Gastrocnemius medialis (tissue), 4 donors: ENCODE measurements around the gene SPN. TPM values are rescaled to one million over a fixed set of nuclear protein-coding genes. Genes with fewer than 3 reads are reported as not detected.

Experiments
- ATAC-seq, 2 donors: fragments of 150-250 bp; one replicate each; pipeline ENCODE4 v1.9.1; 2016
- DNase-seq, 2 donors: peaks; one replicate each; pipeline ENCODE4 v3.0.0-alpha.2; 2019
- H3K27ac ChIP-seq, 4 donors: fragments of 200-600 bp; sonication (generic); 1 replicate in 1 of 4; 2 replicates in 3 of 4; pipeline ENCODE4 v1.5.1; 2016 to 2018; ENCODE audit warnings: mild to moderate bottlenecking in 2 of 4, moderate library complexity in 1 of 4
- H3K27me3 ChIP-seq, 3 donors: fragments of 200-600 bp; sonication (generic) in 2 of 3; 1 replicate in 1 of 3; 2 replicates in 2 of 3; pipeline versions ENCODE4 v1.5.1 to v1.6.0; 2016 to 2019; ENCODE audit warnings: mild to moderate bottlenecking in 1 of 3, moderate library complexity in 1 of 3
- H3K36me3 ChIP-seq, 2 donors: fragments of 200-600 bp; sonication (generic) in 1 of 2; one replicate each; pipeline ENCODE4 v1.5.1; 2017 to 2018
- H3K4me1 ChIP-seq, 2 donors: fragments of 200-600 bp; sonication (generic) in 1 of 2; one replicate each; pipeline ENCODE4 v1.5.1; 2016 to 2017; ENCODE audit warnings: mild to moderate bottlenecking in 2 of 2
- H3K4me3 ChIP-seq, 4 donors: fragments of 200-600 bp; sonication (generic) in 3 of 4; 1 replicate in 1 of 4; 2 replicates in 3 of 4; pipeline ENCODE4 v1.5.1; 2016 to 2019; ENCODE audit warnings: mild to moderate bottlenecking in 2 of 4
- H3K9me3 ChIP-seq, 3 donors: fragments of 200-600 bp; sonication (generic) in 2 of 3; 1 replicate in 1 of 3; 2 replicates in 2 of 3; pipeline ENCODE4 v1.5.1; 2016 to 2019
- POLR2A ChIP-seq, 2 donors: fragments of 450-650 bp; IDR thresholded peaks; one replicate each; pipeline ENCODE4 v1.6.1; 2017; ENCODE audit warnings: antibody characterized with exemption in 2 of 2, mild to moderate bottlenecking in 2 of 2, moderate library complexity in 2 of 2
- in situ Hi-C, 4 donors: fragments of 200-750 bp; cut with MboI; loops; one replicate each; pipeline versions ENCODE4 v1.15.0 to v1.8.0; 2017; ENCODE audit warnings: low sequenced_read_pairs in 4 of 4
- intact Hi-C: fragments of 100-400 bp; cut with DNase I; formaldehyde crosslinking; loops from one replicate; pipeline ENCODE4 v1.15.1; 2023; ENCODE audit warnings: low total_unique reads
- total RNA-seq, 4 donors: library from RNA; depleted of rRNA; stranded (reverse); fragments of >200 nt; gene quantifications; one replicate each; pipeline versions ENCODE4 v1.1.0 to v1.2.3, GENCODE V29; 2016
- TF ChIP-seq, protein P1 (sequence below), 5 experiments: fragments of 450-650 bp in 3 of 5; fragments of 200-600 bp in 2 of 5; sonication (generic) in 2 of 5; IDR thresholded peaks in 4 of 5; conservative IDR thresholded peaks in 1 of 5; 1 replicate in 4 of 5; 2 replicates in 1 of 5; pipeline ENCODE4 v1.5.1; 2016 to 2019; ENCODE audit warnings: antibody characterized with exemption in 5 of 5, mild to moderate bottlenecking in 3 of 5, moderate library complexity in 3 of 5

SPN gene
- total RNA-seq, 4 donors from 2014 or later = 0.12 to 0.88 (median 0.84) TPM; not detected in 1

DNA sequence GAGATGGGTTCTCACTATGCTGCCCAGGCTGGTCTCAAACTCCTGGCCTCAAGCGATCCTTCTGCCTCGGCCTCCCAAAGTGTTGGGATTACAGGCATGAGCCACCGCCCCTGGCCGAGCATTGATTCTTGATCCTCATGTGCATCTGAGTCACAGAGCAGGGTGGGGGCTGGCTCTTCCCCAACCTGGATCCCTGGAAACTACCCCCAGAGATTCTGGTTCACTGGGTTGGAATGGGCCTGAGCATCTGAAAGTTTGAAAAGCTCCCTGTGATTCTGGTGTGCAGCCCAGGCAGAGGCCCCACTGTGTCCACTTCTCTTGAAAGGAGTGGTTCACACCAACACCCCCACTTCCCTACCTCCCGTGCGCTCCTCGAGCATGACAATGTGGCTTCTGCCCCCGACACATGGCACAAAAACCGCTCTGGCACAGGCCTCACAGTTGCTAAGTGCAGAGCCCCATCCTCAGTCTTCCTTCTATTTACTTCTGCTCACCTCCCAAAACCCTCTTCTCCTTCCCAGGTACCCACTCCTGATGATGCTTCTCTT is 20.6 kb downstream of the SPN start:
- no peaks in the 10 kb centered on the region for H3K9me3 ChIP-seq
- H3K27me3 ChIP-seq = no peaks in the 10 kb centered on the region
- no peak overlapping the region for H3K27ac ChIP-seq
- no peak for ATAC-seq
- intact Hi-C loops (no loop called here), in situ Hi-C loops (loop anchor here in 2 of 4 donors (25.0 kb wide), 2 partner anchors 329 to 354 kb away; partner anchors contain the start of genes C16orf92 (in 1 of the 2), DOC2A (in 1 of the 2) and TLCD3B (in 1 of the 2))
- no peak overlapping the region for H3K4me3 ChIP-seq
- H3K36me3 ChIP-seq = no peaks in the 10 kb centered on the region
- TF ChIP-seq POLR2A (IDR thresholded peaks at IDR 0.05) = no peak
- TF ChIP-seq, protein P1, sequence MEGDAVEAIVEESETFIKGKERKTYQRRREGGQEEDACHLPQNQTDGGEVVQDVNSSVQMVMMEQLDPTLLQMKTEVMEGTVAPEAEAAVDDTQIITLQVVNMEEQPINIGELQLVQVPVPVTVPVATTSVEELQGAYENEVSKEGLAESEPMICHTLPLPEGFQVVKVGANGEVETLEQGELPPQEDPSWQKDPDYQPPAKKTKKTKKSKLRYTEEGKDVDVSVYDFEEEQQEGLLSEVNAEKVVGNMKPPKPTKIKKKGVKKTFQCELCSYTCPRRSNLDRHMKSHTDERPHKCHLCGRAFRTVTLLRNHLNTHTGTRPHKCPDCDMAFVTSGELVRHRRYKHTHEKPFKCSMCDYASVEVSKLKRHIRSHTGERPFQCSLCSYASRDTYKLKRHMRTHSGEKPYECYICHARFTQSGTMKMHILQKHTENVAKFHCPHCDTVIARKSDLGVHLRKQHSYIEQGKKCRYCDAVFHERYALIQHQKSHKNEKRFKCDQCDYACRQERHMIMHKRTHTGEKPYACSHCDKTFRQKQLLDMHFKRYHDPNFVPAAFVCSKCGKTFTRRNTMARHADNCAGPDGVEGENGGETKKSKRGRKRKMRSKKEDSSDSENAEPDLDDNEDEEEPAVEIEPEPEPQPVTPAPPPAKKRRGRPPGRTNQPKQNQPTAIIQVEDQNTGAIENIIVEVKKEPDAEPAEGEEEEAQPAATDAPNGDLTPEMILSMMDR (IDR thresholded peaks at IDR 0.05 in 4 of 5, conservative IDR thresholded peaks at IDR 0.05 in 1 of 5) = no peak
- H3K4me1 ChIP-seq = no peaks in the 10 kb centered on the region
- DNase-seq = no peak

- Histone ChIP-seq H3K9me3 (no peaks in the 10 kb centered on the region), H3K27me3 (no peaks in the 10 kb centered on the region), H3K4me1 (no peaks in the 10 kb centered on the region), H3K36me3 (no peaks in the 10 kb centered on the region), H3K4me3 (no peak overlapping the region), H3K27ac (no peak overlapping the region)
- TF ChIP-seq, protein P1 (IDR thresholded peaks at IDR 0.05 in 4 of 5, conservative IDR thresholded peaks at IDR 0.05 in 1 of 5) = no peak
- no peak for TF ChIP-seq POLR2A (IDR thresholded peaks at IDR 0.05)
- in situ Hi-C loops (loop anchor here in 2 of 4 donors (25.0 kb wide), 2 partner anchors 328 to 353 kb away; partner anchors contain the start of genes C16orf92 (in 1 of the 2), DOC2A (in 1 of the 2) and TLCD3B (in 1 of the 2)), intact Hi-C loops (no loop called here)
- ATAC-seq (no peak), DNase-seq (no peak)
These were observed 21.6 kb downstream of the SPN start for GRCh38 chr16:29684679-29685078.

GRCh38 chr16:29686740-29687332 is 23.8 kb downstream of the SPN start:
- no peaks in the 10 kb centered on the region for H3K9me3 ChIP-seq
- DNase-seq = no peak
- in situ Hi-C loops = loop anchor here in 2 of 4 donors (25.0 kb wide), 2 partner anchors 325 to 350 kb away; partner anchors contain the start of genes C16orf92 (in 1 of the 2), DOC2A (in 1 of the 2) and TLCD3B (in 1 of the 2)
- TF ChIP-seq POLR2A (IDR thresholded peaks at IDR 0.05) = no peak
- TF ChIP-seq, protein P1 (IDR thresholded peaks at IDR 0.05 in 4 of 5, conservative IDR thresholded peaks at IDR 0.05 in 1 of 5) = no peak
- H3K36me3 ChIP-seq = no peaks in the 10 kb centered on the region
- intact Hi-C loops = no loop called here
- ATAC-seq = no peak
- H3K4me1 ChIP-seq = no peaks in the 10 kb centered on the region
- no peaks in the 10 kb centered on the region for H3K27me3 ChIP-seq
- H3K4me3 ChIP-seq = no peak overlapping the region
- H3K27ac ChIP-seq = no peak overlapping the region

GRCh38 chr16:29687755-29688154 is 24.7 kb downstream of the SPN start:
- no peaks in the 10 kb centered on the region for H3K27me3 ChIP-seq
- no peak overlapping the region for H3K27ac ChIP-seq
- in situ Hi-C loops = loop anchor here in 2 of 4 donors (25.0 kb wide), 2 partner anchors 325 to 350 kb away; partner anchors contain the start of genes C16orf92 (in 1 of the 2), DOC2A (in 1 of the 2) and TLCD3B (in 1 of the 2)
- no peaks in the 10 kb centered on the region for H3K4me1 ChIP-seq
- DNase-seq (no peak), ATAC-seq (no peak)
- H3K36me3 ChIP-seq = no peaks in the 10 kb centered on the region
- intact Hi-C loops = no loop called here
- no peaks in the 10 kb centered on the region for H3K9me3 ChIP-seq
- no peak overlapping the region for H3K4me3 ChIP-seq
- TF ChIP-seq, protein P1 (IDR thresholded peaks at IDR 0.05 in 4 of 5, conservative IDR thresholded peaks at IDR 0.05 in 1 of 5) = no peak
- no peak for TF ChIP-seq POLR2A (IDR thresholded peaks at IDR 0.05)
